Suppressor macrophage treated with lipopolysaccharide for 1 hour (primary cell): ENCODE measurements around the gene PCDH19.

Experiments
- DNase-seq, 3 donors: peaks; one replicate each; pipeline ENCODE4 v3.0.0-alpha.2; 2020 to 2022

The PCDH19 gene

DNA sequence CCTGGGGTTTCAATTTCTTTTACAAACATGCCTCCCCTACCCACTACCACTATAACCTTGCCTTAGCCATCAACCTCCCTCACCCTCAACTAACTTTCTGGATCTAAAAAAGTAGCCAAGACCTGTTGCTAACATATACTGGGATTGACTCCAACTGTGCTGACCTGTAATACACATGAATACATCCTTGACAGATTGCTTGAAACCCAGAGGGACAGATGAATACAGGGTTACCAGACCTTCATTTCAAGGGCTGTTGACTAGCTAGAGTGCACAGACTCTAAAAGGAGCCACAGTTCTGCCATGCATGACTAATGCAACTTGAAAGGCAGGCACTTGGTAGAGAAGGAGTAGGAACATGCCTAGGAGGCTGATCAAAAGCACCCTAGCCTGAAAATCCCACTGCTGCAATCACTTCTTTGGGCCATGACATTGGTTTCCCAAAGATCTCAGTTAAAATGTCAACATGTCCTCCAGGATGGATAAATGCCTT is 121.0 kb downstream of the PCDH19 start:
- no peak for DNase-seq

DNA sequence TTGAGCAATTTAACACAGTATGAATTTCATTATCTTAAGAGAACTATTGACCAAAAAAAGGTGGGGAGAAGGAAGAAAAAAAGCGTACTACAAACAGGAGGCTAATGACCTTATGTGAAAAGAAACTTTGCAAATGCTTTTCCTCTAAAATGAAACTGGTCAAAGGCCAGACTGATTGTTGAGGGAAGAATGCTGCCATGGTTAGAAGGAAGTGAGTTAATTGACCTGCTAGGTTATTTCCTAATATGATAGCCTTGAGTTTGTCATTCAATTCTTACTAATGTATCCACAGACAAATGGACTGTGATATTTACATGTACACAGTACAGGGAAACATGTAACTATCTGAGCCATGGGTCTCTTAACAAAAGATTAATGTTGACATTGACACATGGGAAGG is 132.8 kb downstream of the PCDH19 start:
- no peak for DNase-seq

DNA sequence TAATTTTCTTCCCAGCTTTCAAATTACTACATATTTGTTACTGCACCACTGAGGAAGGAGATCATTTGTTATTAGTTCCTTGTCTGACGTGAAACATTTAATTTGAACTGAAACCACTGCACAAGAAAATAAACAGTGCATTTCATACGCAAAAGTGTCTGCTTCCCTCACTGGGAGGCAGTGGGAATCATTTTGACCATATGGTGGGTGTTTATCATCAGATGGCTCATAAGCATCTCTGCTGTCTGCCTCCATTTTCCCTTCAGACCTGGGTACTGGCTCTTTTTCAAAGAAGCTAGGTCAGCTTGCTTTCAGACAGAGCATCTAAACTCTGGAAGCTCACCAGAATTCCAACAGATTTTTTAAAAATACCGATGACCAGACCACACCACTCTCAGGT is 135.2 kb downstream of the PCDH19 start:
- DNase-seq: no peak

DNA sequence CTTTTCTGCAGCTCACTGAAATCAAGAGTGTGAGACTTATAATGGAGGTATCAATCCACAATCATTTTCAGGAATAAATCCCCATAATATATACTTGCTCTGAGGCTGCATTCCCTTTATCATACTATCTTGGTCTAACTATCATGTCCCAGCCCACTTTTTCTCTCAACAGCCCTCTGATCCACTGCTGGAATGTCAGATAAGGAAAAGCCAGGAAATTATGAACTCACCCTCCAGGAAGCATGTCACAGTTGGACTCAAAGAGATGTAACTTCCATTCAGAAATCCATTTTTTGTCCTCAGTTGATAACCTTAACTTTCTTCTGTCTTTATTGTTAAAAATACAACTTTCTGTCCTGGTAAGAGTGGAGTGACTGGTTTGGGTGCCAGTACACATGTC is 144.9 kb downstream of the PCDH19 start:
- no peak for DNase-seq

DNA sequence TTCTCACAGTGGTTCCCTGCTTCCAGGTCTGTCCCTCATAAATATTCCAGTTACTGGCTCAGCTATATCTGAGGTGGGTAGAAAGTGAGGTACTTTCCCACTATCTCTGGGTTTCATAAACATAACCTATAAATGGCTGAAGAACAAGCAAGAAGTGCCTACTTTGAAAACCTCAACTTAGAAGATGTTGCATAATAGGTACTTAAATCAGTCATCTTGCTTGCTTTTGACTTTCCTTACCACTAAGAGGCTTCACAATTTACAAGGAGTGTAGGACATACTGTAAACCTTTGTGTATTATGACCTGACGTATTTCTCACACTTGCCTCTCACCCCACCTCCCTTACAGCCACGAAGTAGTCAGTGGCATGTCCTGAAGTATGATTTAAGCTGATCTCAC is 145.9 kb downstream of the PCDH19 start:
- DNase-seq: no peak

DNA sequence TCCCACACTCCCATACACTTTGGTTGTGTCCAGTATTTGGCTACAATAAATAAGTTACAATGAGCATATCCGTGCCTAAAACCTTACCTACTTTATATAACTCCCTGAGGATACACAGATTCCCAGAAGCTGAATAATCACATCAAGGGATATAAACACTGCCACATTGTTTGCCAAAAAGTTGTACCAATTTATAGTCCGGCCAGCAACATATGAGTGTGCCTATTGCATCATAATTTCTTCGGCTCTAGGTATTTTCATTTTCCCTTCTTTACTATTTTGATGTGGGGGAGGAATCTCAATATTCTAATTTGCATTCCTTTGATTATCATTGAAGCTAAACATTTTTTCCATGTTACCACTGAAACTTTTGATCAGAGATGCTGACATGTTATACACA is 146.4 kb downstream of the PCDH19 start:
- DNase-seq: no peak

- no peak for DNase-seq
These were observed 161.1 kb downstream of the PCDH19 start for GRCh38 chrX:100248885-100249493.

- DNase-seq: no peak
These were observed 162.2 kb downstream of the PCDH19 start for GRCh38 chrX:100247826-100248225.

DNA sequence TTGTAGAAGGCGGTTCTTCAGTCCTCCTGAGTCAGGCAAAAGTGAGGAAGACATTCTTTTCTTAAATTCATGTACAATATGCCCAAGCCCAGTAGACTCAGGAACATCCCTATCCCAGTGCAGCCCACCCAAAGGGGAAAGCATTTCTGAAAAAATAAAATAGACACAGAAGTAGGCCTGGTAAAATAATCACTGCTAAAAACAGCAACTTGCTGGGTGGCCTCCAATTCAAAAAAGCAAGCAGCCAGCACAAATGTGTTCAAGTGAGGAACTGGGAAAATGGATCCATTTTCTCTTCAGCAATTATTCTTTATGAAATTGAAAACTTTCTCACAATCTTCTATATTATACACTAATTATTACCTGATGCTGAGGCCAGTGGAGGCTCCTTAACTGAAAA is 165.4 kb downstream of the PCDH19 start:
- no peak for DNase-seq
